KMS-11 (cell line): Measurements from ENCODE around the gene EVI5L.
"Not testable (repeated sequence)": the region's sequence is repeated elsewhere in the genome, so short reads cannot be mapped to it uniquely, and the experiment has no call there.

Source experiments
- H2AFZ ChIP-seq: fragments of 200-600 bp; sonication (generic); 2 replicates; pipeline ENCODE4 v1.6.1; 2016; ENCODE audit warnings: antibody characterized with exemption, mixed run types, low read depth
- H3K27ac ChIP-seq: fragments of 200-600 bp; sonication (generic); 2 replicates; pipeline ENCODE4 v1.6.1; 2016; ENCODE audit warnings: mild to moderate bottlenecking, mixed run types
- H3K27me3 ChIP-seq: fragments of 200-600 bp; sonication (generic); 2 replicates; pipeline ENCODE4 v1.6.1; 2017; ENCODE audit warnings: mild to moderate bottlenecking, low read depth, mixed run types, moderate library complexity; ENCODE audit not compliant: insufficient read depth
- H3K36me3 ChIP-seq: fragments of 200-600 bp; sonication (generic); 2 replicates; pipeline ENCODE4 v1.6.1; 2017; ENCODE audit warnings: mild to moderate bottlenecking, mixed run types; ENCODE audit not compliant: insufficient read depth
- H3K4me1 ChIP-seq: fragments of 200-600 bp; sonication (generic); 2 replicates; pipeline ENCODE4 v1.6.1; 2016; ENCODE audit warnings: mild to moderate bottlenecking, low read depth, mixed run types; ENCODE audit not compliant: poor library complexity, severe bottlenecking
- H3K4me2 ChIP-seq: fragments of 200-600 bp; sonication (generic); 2 replicates; pipeline ENCODE4 v1.7.0; 2016; ENCODE audit warnings: mild to moderate bottlenecking, mixed run types
- H3K4me3 ChIP-seq: fragments of 200-600 bp; sonication (generic); IDR thresholded peaks from 2 replicates; pipeline ENCODE4 v1.6.1; 2017; ENCODE audit warnings: low read depth, low read length, mixed read lengths; ENCODE audit not compliant: insufficient read depth
- H3K79me2 ChIP-seq: fragments of 200-600 bp; sonication (generic); 2 replicates; pipeline ENCODE4 v1.6.1; 2016; ENCODE audit warnings: low read depth, mixed run types; ENCODE audit not compliant: insufficient read depth
- H3K9ac ChIP-seq: fragments of 200-600 bp; sonication (generic); 2 replicates; pipeline ENCODE4 v1.6.1; 2016; ENCODE audit warnings: mild to moderate bottlenecking, mixed run types
- H4K20me1 ChIP-seq: fragments of 200-600 bp; sonication (generic); 2 replicates; pipeline ENCODE4 v1.6.1; 2016; ENCODE audit warnings: mild to moderate bottlenecking, mixed run types; ENCODE audit not compliant: insufficient read depth
- CTCF ChIP-seq: fragments of 200-600 bp; sonication (generic); conservative IDR thresholded peaks from 2 replicates; pipeline ENCODE4 v1.6.1; 2017; ENCODE audit warnings: low read depth, mild to moderate bottlenecking, antibody characterized with exemption, low read length, moderate library complexity, mixed read lengths

The EVI5L gene

DNA sequence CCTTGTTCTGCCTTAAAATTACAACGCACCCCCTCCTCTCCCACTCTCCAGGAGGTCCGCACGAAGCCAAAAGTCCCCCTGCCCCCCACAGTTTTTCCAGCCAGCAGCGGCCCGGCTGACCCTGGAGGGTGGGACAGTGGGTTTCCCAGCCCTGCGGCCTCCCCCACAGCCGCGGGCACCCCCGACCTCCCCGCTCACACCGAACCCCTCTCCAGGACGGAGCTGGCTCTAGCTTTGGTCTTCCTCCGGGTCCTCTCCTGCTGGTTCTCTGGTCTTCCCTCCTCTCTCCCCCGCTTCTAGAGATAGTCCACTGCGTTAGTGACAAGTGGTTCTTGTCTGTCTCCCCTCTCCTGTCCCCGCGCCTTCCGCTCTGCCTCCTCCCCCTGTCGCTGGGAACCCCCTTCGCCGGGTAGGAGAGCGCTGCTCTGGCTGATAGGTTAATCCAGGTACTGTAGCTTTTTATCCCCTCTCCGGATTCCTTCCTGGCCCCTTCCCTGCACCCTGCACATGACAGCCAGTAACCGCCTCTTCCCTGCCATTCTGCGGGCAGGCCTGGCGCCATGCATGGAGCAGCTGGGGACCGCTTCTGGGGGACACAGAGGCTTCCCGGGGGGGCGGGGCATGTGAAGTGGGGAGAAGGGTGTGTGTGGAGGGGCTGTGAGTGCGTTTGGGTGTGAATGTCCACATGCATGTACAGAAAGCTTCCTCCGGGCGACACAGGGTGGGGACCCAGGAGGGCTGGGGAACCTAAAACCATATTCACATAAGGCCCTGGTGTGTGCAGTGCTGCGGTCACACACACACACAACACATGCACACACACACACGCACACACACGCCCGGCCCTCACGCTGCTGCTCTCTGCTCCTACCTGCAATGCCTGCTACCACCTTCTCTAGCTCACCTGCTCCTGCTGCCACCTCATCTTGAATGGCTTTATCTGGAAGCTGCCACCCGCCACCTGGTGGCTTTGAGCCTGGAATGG, 27.0 kb downstream of the EVI5L start:
- H3K27ac ChIP-seq: no peak overlapping the region
- no peaks in the 10 kb centered on the region for H4K20me1 ChIP-seq
- no peak overlapping the region for H3K4me3 ChIP-seq
- no peak overlapping the region for H3K9ac ChIP-seq
- no peaks in the 10 kb centered on the region for H3K36me3 ChIP-seq
- H2AFZ ChIP-seq: no peak overlapping the region
- peaks cover 4% of the 10 kb centered on the region for H3K4me1 ChIP-seq
- H3K27me3 ChIP-seq: no peaks in the 10 kb centered on the region
- H3K4me2 ChIP-seq: no peak overlapping the region
- no peaks in the 10 kb centered on the region for H3K79me2 ChIP-seq
- no peak for TF ChIP-seq CTCF

DNA sequence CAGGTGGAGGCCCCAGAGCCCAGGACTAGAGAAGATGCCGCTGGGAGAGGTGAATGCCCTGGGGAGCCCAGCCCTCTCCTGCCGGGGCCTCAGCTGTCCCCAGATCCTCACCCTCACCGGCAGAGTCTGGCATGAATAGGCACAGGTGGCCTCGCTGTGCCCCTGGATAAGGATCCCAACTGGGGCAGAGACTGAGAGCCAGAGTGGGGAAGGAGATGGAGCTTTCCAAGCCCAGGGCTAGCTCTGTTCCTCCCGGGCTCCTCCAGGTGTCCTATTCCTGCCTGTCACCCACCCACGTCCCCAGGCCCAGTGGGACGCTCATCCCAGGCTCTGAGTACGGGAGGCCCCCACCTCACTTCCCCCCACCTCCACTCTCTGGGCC, 27.7 kb downstream of the EVI5L start:
- Histone ChIP-seq H3K4me3 (no peak overlapping the region), H4K20me1 (no peaks in the 10 kb centered on the region), H3K27me3 (no peaks in the 10 kb centered on the region), H3K4me2 (no peak overlapping the region), H3K9ac (no peak overlapping the region), H2AFZ (no peak overlapping the region), H3K4me1 (peaks cover 4% of the 10 kb centered on the region), H3K79me2 (no peaks in the 10 kb centered on the region), H3K36me3 (no peaks in the 10 kb centered on the region), H3K27ac (no peak overlapping the region)
- no peak for TF ChIP-seq CTCF

DNA sequence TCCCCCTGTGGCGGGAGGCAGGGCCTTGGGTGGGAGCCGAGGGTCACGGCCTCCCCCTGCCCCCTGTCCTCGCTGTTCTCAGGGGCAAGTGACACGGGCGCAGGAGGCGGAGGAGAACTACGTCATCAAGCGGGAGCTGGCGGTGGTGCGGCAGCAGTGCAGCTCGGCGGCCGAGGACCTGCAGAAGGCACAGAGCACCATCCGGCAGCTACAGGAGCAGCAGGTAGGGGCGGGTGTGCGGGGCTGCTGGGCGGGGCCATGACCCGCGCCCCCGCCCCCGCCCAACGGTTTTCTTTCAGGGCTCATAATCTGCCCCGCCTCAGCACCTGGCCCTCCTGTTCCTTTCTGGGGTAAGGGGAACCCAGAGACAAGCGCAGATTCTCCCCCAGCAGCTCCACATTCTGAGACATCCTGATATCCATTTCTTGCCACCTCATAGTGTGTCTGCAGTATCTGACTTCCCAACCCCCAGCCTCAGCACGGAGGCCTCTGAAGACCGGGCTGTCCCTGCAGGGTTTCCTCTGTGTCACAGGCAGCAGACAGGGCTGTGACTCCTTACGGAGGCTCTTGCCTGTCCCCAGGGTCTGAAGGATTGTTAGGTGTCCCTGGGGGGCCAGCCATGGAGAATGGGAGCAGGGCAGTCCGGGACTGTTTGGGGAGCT, 28.2 kb downstream of the EVI5L start:
- H3K9ac ChIP-seq: no peak overlapping the region
- no peak overlapping the region for H2AFZ ChIP-seq
- no peak for TF ChIP-seq CTCF
- H3K79me2 ChIP-seq: no peaks in the 10 kb centered on the region
- H3K4me1 ChIP-seq: peaks cover 4% of the 10 kb centered on the region
- H3K4me3 ChIP-seq: no peak overlapping the region
- H3K27ac ChIP-seq: no peak overlapping the region
- H4K20me1 ChIP-seq: no peaks in the 10 kb centered on the region
- H3K36me3 ChIP-seq: no peaks in the 10 kb centered on the region
- no peaks in the 10 kb centered on the region for H3K27me3 ChIP-seq
- H3K4me2 ChIP-seq: no peak overlapping the region

DNA sequence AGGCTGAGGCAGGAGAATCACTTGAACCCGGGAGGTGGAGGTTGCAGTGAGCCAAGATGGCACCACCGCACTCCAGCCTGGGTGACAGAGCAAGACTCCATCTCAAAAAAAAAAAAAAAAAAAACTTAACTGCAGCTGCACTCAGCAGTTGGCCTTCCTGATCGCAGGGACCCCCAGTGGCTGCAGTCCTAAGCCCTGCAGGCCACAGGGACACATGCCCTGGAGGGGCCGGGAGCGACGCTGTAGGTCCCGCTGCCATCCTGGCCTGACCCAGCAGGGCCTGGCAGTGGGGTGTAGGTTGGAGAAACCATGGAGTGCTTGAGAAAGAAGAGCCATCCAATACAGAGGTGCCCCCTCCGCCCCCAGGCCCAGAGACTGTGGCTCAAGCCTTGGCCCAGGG, 29.1 kb downstream of the EVI5L start:
- not testable (repeated sequence) for H3K27ac ChIP-seq, H3K9ac ChIP-seq, H4K20me1 ChIP-seq, H3K4me1 ChIP-seq, H3K4me3 ChIP-seq, H3K36me3 ChIP-seq, H3K79me2 ChIP-seq, H2AFZ ChIP-seq, H3K4me2 ChIP-seq, H3K27me3 ChIP-seq
